ENCODE results near the gene ALDH18A1.
A peak's percentile ranks its signal among the peaks of the same experiment; 100 is the strongest.
"Not testable (repeated sequence)": the region's sequence is repeated elsewhere in the genome, so short reads cannot be mapped to it uniquely, and the experiment has no call there.

ALDH18A1 gene

GRCh38 chr10:95656291-95657164 lies at the start of gene ALDH18A1:
TSS of gene ALDH18A1 (minus strand) at chr10:95656711. CDS start at chr10:95653377, 3,334 bp downstream.
- DNase-seq = peak; percentile 57

GRCh38 chr10:95698415-95698814 lies 41.9 kb upstream of the ALDH18A1 start:
- no peak for DNase-seq

GRCh38 chr10:95697429-95697828 lies 40.9 kb upstream of the ALDH18A1 start:
- no peak for DNase-seq

GRCh38 chr10:95694665-95695064 lies 38.2 kb upstream of the ALDH18A1 start:
- no peak for DNase-seq

GRCh38 chr10:95693668-95694534 lies 37.4 kb upstream of the ALDH18A1 start, which contains the start of gene TCTN3:
TSS of gene TCTN3 (minus strand) at chr10:95693927. CDS start at chr10:95693899, 28 bp downstream.
- DNase-seq = peak; percentile 99

GRCh38 chr10:95693071-95693667 lies 36.7 kb upstream of the ALDH18A1 start:
- no peak for DNase-seq

- no peak for DNase-seq
Measured at GRCh38 chr10:95691281-95691680, 34.8 kb upstream of the ALDH18A1 start.

- no peak for DNase-seq
Measured at GRCh38 chr10:95688648-95689047, 32.1 kb upstream of the ALDH18A1 start.

- no peak for DNase-seq
Measured at GRCh38 chr10:95683966-95684365, 27.5 kb upstream of the ALDH18A1 start.

GRCh38 chr10:95675403-95676116 lies 19.0 kb upstream of the ALDH18A1 start:
- no peak for DNase-seq

- DNase-seq = no peak
Measured at GRCh38 chr10:95674643-95675042, 18.1 kb upstream of the ALDH18A1 start.

GRCh38 chr10:95672641-95673040 lies 16.1 kb upstream of the ALDH18A1 start:
- DNase-seq = not testable (repeated sequence)

GRCh38 chr10:95664543-95664942 lies 8.0 kb upstream of the ALDH18A1 start:
- no peak for DNase-seq

- DNase-seq = no peak
Measured at GRCh38 chr10:95663496-95663895, 7.0 kb upstream of the ALDH18A1 start.

GRCh38 chr10:95661818-95662217 lies 5.3 kb upstream of the ALDH18A1 start:
- no peak for DNase-seq

- no peak for DNase-seq
Measured at GRCh38 chr10:95660283-95660682, 3.8 kb upstream of the ALDH18A1 start.

GRCh38 chr10:95657250-95657649 lies 739 bp upstream of the ALDH18A1 start:
- DNase-seq = no peak

GRCh38 chr10:95655571-95656290 lies 780 bp downstream of the ALDH18A1 start:
- DNase-seq = no peak

- no peak for DNase-seq
Measured at GRCh38 chr10:95653895-95654294, 2.6 kb downstream of the ALDH18A1 start.

GRCh38 chr10:95651346-95652060 lies 5.0 kb downstream of the ALDH18A1 start:
- DNase-seq = no peak

- DNase-seq = no peak
Measured at GRCh38 chr10:95650232-95650631, 6.3 kb downstream of the ALDH18A1 start.
